GM21390 (cell line): ENCODE measurements around the gene DHRSX.
"Not testable (repeated sequence)": the region's sequence is repeated elsewhere in the genome, so short reads cannot be mapped to it uniquely, and the experiment has no call there.

Source experiments
- ATAC-seq: cut with Tn5 transposase; IDR thresholded peaks from one replicate; pipeline ENCODE4 v1.9.1; 2021; ENCODE audit not compliant: unreplicated experiment

The DHRSX gene

GRCh38 chrX:2520539-2520938 lies 19.8 kb upstream of the DHRSX start:
- no peak for ATAC-seq

DNA sequence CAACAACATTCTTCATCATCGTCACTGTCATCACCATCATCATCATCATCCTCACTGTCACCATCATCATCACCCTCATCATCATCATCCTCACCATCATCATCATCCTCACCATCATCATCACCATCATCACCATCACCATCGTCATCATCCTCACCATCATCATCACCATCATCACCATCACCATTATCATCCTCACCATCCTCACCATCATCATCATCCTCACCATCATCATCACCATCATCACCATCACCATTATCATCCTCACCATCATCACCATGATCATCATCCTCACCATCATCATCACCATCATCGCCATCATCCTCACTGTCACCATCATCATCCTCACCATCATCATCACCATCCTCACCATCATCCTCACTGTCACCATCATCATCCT lies 18.9 kb upstream of the DHRSX start:
- ATAC-seq, result not testable (repeated sequence)

- peak; percentile 7 for ATAC-seq
Measured at GRCh38 chrX:2517055-2517454, 16.3 kb upstream of the DHRSX start.

DNA sequence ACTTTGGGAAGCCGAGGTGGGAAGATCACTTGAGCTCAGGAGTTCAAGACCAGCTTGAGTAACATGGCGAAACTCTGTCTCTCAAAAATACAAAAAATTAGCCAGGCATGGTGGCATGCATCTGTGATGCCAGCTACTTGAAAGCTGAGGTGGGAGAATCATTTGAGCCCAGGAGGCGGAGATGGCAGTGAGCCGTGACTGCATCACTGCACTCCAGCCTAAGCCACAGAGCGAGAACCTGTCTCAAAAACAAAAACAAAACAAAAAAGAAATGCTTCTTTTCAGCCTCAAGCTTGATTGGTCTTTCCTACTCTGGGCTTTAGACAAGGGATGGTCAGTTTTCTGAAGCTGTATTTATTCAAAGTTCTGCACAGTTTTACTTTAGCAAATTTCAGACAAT lies 15.8 kb upstream of the DHRSX start:
- ATAC-seq, result peak; percentile 65

- ATAC-seq, result no peak
Measured at GRCh38 chrX:2514131-2514530, 13.4 kb upstream of the DHRSX start.

DNA sequence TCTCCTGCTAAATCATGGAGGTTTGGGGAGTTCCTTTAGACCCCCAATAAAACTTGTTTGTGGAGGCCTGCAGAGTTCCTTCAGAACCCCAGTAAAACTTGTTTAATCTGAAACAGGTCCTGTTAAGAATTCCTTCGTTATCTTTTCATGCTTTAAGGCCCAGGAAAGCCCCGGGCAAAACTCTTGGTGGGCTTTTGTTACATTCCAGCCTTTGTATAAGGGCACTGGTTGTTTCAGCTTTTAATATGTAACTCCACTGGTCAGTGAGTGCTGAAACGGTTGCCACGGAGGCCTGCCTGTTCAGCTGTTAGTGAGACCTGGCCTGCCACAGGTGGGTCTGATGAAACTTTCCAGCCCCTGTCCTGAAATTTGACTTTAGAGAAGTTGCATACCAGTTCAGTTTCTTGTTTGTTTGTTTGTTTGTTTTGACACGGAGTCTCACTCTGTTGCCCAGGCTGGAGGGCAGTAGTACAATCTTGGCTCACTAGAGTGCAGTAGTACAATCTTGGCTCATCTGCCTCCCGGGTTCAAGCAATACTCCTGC lies 12.4 kb upstream of the DHRSX start:
- ATAC-seq, result no peak

GRCh38 chrX:2512501-2512900 lies 11.7 kb upstream of the DHRSX start:
- ATAC-seq, result no peak

DNA sequence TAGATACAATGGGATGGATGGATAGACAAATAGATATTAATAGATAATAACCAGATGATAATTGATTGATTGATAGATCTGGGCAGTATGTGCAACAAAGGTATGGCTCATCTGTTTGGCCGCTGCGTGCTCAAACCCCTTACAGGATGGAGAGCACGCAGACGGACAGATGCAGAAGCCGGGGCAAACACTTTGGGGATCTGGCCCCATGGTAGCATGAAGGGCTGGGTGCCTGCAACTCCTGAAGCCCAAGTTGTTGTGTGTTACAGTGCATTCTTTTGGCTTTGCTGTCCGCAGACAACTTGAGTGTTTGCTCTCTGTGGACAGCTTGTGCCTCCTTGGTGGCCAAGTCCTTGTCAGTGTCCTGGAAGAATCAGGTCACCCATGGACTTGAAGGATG lies 10.6 kb upstream of the DHRSX start:
- no peak for ATAC-seq

DNA sequence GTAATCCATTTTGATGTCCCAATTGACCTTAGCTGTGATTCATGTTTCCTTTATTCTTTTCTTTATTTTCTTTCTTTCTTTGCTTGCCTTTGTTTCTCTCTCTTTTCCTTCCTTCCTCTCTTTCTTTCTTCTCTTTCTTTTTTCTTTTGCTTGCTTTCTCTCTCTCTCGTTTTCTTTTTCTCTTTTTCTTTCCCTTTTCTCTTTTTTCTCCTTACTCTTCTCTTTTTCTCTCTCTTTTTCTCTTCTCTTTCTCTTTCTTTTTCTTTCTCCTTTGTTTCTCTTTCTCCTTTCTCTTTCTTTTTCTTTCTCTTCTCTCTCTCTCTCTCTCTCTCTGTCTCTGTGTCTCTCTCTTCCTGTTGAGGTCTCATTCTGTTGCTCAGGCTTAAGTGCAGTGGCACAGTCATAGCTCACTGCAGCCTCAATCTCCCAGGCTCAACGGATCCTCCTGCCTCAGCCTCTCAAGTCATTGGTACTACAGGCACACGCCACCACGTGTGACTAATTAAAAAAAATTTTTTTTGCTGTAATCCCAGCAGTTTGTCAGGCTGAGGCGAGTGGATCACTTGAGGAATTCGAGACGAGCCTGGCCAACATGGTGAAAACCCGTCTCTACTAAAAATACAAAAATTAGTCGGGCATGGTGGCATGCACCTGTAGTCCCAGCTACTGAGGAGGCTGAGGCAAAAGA lies 8.0 kb upstream of the DHRSX start:
- ATAC-seq, result no peak

- no peak for ATAC-seq
Measured at GRCh38 chrX:2507904-2508627, 7.3 kb upstream of the DHRSX start.

DNA sequence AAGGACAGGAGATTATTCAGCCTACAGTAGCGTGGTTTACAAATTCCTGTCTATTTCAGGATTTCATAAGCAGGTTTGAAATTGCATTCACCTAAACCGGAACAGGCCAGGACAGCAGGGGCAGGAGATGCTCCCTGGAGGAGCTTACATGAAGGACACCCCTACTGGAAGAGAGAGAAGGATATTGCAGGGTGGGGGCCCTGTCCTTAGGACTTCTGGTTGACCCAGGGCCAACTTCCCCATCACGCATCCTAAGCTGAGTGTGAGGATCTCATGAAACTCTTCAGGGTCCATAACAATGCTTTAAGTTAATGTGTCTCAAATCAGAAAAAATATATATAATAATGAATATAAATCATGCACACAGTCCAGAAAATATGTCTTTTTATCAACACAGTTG lies 6.4 kb upstream of the DHRSX start:
- no peak for ATAC-seq

DNA sequence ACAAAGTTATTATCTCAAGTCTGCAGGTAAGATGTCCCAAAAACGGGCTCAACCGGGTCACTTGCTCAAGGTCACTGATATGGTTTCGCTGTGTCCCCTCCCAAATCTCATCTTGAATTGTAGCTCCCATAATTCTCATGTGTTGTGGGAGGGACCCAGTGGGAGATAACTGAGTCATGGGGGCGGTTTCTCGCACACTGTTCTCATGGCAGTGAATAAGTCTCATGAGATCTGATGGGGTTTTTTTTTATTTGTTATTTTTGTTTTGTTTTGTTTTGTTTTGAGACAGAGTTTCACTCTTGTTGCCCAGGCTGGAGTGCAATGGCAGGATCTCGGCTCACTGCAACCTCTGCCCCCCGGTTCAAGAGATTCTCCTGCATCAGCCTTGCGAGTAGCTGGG lies 4.6 kb upstream of the DHRSX start:
- ATAC-seq, result not testable (repeated sequence)

- ATAC-seq, result no peak
Measured at GRCh38 chrX:2504706-2505332, 4.0 kb upstream of the DHRSX start.

DNA sequence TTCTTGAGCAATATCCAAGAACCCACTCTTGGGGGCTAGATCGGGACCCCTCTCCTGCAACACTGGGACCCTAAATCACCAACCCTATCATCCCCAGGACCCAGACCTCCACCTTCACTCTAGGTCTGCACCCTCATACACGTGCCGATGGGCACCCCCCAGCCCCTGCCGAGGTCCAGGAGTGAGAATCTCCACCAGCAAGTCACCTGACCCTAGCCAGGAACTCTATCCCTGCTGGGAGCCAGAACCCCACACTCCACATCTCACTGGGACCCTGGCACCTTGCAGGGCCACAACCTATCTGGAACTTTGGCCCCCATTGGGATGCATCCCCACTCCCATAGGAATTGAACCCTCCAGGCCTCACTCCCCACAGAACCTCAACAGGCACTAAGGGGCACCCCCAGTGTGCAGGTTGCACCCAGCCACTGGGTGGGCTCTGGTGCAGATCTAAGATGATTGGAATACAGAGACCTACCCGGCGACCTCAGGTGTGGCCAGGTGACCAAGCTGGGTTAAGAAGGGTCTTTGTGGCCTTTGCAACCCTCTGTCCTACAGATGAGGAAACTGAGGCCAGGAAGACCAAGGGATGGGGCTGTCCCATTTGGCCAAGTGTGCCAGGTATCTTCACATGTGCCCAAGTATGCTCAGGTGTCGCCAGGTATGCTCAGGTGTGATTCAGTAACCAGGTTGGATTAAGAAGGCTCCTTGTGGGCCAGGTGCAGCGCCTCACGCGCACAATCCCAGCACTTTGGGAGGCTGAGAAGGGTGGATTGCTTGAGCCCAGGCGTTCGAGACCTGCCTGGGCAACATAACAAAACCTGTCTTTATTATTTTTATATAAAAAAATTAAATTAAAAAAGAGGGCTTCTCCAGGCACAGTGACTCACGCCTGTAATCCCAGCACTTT lies 3.1 kb upstream of the DHRSX start:
- no peak for ATAC-seq

DNA sequence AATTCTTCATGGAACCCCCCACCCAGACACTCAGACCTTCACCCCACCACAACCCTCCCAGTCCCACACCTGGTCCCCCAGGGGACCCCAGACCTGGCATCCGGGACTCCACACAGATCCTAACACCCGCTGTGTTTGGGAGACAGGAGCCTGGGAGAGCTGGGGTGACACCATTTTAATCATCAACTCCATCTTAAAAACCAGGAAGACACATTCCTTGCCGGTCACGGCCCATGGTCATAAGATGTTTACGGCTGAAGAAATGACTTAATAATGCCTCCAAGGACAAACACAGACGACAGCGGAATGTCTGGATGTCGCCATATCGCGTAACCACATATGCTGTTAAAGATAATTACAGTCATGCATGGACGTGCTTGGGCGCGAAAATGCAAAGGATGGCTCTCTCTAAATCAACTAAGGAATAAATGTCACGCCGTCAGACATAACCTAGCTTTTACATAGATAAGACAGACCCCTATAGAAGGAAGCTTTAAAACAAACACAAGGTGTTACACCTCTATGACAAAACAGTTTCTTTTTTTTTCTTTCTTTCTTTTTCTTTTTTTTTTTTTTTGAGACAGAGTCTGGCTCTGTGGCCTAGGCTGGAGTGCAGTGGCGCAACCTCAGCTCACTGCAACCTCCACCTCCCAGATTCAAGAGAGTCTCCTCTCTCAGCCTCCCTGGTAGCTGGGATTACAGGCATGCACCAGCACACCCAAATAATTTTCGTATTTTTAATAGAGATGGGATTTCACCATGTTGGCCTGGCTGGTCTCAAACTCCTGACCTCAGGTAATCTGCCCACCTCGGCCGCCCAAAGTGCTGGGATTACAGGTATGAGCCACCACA lies 2.1 kb upstream of the DHRSX start:
- ATAC-seq, result no peak

- ATAC-seq, result no peak
Measured at GRCh38 chrX:2502120-2502667, 1.4 kb upstream of the DHRSX start.

GRCh38 chrX:2501559-2502102 lies 855 bp upstream of the DHRSX start:
- ATAC-seq, result no peak

DNA sequence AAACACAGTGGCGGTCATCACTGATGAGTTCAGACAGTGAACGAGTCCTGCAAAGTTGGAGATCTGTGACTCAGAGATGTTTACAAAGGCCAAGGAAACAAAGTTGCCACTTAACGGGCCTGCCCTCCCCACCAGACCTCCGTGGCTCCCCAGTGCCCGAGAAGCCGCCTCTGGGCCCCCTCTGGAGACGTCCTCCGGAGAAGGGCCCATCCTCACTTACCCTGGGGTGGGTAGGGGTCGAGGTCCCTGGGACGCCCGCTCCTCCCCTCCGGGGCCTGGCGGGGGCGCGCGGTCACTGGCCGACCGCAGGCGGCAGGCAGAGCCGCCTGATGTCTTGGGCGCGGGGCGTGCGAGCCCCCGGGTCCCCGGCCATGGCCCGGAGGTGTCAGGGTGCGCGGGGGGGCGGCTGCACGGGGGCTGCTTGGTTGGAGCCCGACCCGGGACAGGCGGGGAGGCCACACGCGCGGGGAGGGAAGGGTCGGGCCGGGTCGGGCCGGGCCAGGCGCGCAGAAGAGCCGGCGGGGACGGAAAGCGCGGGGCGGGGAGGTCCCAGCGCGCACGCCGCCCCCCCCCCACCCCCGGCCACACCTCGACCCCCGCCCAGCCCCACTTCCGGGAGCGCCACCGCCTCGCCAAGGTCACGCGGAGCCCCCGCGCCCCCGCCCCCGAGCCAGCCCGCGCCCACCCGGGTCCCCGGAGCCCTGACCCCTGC lies 529 bp downstream of the DHRSX start:
- ATAC-seq, result peak; percentile 47

DNA sequence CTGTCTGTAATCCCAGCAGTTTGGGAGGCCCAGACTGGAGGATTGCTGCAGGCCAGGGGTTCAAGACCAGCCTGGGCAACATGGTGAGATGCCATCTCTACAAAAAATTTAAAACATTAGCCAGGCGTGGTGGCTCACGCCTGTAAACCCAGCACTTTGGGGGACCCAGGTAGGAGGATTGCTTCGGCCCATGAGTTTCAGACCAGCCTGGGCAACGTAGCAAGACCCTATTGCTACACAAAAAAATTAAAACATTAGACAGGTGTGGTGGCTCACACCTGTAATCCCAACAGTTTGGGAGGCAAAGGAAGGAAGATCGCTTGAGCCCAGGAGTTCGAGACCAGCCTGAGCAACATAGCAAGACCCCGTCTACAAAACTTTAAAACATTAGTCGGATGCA lies 1.3 kb downstream of the DHRSX start:
- ATAC-seq, result no peak
